HG03064 (cell line): ENCODE results near the gene ORAI3.

Experiments used
- ATAC-seq: cut with Tn5 transposase; IDR thresholded peaks from one replicate; pipeline ENCODE4 v1.9.1; 2021; ENCODE audit warnings: low read depth; ENCODE audit not compliant: unreplicated experiment

The ORAI3 gene

DNA sequence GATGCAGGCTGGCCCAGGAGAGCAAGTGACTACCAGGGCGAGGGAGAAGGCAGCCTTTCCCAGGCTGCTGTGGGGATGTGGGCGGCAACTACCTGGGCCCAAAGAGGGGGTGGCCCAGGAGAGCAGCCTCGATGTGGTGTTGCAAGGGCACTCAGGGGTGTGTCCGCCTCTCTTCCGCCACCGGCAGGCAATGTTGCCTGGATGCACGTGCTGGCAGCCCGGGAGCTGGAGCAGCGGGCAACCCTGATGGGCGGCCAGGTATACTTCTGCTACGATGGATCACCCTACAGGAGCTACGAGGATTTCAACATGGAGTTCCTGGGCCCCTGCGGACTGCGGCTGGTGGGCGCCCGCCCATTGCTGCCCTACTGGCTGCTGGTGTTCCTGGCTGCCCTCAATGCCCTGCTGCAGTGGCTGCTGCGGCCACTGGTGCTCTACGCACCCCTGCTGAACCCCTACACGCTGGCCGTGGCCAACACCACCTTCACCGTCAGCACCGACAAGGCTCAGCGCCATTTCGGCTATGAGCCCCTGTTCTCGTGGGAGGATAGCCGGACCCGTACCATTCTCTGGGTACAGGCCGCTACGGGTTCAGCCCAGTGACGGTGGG is 38.8 kb downstream of the ORAI3 start:
- ATAC-seq: no peak

DNA sequence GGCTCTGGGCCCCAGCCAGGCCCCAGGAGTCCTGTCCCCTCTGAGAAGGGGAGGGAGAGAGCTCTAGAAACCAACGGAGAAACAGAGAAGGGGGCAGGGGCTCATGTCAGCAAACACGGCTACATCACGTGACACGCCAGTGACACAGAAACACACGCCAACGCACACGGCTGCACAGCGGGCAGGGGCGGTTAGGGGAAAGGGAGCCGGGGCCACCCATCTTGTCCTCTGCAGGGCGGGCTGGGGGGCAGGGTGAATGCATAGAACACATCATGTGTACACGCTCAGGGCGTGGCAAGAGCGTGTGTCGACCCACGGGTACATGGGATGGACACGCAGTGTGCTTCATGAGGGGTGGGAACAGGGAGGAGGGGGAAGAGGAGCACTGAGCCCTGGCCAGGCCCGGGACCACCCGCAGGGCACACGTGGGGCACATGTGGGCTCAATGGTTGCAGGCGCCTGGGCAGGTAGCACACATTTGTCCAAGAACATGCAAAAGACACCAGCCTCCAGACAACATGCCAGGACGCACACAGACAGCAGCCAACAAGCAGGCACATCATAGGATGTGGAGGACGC is 40.7 kb downstream of the ORAI3 start:
- no peak for ATAC-seq

DNA sequence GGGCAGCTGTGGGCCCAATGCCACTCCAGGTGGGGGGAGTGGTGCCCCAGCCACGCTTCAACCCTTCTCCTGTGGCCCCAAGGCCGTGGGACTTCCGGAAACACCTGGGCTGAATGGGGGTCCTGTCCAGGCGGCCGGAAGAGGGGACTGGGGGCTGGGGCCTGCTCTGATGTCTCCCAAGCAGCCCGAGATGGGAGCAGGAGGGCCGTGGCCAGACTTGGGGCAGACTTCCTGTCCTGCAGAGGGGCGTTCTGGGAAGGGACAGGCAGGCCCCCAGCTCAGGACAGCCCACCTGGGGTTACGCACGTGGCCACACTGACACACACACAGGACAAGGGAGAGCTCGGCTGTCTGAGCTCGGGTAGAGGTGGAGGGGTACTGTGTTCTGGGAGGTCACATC is 41.2 kb downstream of the ORAI3 start:
- ATAC-seq: no peak

DNA sequence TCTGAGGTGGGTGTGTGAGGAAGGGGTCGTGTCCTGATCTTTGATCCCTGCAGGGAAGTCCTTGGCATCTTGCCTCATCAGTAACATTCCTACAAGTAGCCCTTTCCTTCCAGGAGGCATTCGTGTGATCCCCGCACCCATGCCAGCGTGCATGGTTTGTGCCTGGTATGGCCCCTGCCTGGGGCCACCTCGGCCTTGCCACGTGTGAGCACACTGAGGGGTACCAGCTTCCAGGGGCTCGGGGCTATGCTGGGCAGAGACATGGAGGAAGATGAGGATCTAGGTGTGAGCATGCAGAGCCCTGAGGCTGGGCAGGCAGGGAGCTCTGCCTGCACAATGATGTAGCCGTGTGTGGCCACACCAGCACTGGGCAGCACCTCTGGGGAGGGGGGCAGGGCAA is 42.2 kb downstream of the ORAI3 start:
- ATAC-seq: no peak

- no peak for ATAC-seq
Measured at GRCh38 chr16:30992276-30992780, 43.5 kb downstream of the ORAI3 start.

GRCh38 chr16:30992931-30993816 is 44.3 kb downstream of the ORAI3 start:
- no peak for ATAC-seq

- ATAC-seq: no peak
Measured at GRCh38 chr16:30995927-30996323, 47.1 kb downstream of the ORAI3 start.

GRCh38 chr16:30996324-30996984 is 47.6 kb downstream of the ORAI3 start:
- no peak for ATAC-seq

DNA sequence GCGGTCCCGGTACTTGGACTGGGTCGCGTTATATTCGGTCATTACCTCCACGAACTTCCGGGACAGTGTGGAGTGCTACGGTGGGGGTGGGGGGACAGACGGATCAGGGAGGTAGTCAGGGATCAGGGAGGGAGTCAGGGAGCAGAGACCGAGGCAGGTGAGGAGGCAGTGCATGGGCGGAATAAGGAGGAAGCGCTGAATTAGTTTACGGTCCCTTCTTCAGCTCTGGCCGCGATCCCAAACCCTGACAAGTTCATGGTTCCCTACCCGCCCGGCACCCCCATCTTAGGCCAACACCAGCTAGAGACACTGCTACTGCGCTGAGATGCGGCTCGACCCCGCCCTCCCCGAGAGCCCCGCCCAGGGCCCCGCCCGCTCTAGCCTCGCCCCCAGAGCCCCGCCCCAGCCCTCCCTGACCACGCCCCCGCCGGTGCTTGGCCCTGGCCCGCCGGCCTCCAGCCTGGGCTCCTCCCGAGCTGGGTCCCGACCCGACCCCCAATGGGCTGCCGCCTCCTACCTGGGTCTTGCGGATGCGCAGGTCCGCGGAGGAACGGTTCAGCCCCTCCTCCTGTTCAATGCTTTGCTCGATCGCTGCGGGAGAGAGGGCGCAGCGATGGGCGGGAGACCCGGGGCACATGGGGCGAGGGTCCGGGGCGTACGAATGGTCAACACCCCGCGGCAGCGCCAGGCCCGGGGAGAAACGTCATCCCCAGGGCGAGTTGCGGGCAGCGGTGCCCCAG is 48.3 kb downstream of the ORAI3 start:
- peak; percentile 69 for ATAC-seq

DNA sequence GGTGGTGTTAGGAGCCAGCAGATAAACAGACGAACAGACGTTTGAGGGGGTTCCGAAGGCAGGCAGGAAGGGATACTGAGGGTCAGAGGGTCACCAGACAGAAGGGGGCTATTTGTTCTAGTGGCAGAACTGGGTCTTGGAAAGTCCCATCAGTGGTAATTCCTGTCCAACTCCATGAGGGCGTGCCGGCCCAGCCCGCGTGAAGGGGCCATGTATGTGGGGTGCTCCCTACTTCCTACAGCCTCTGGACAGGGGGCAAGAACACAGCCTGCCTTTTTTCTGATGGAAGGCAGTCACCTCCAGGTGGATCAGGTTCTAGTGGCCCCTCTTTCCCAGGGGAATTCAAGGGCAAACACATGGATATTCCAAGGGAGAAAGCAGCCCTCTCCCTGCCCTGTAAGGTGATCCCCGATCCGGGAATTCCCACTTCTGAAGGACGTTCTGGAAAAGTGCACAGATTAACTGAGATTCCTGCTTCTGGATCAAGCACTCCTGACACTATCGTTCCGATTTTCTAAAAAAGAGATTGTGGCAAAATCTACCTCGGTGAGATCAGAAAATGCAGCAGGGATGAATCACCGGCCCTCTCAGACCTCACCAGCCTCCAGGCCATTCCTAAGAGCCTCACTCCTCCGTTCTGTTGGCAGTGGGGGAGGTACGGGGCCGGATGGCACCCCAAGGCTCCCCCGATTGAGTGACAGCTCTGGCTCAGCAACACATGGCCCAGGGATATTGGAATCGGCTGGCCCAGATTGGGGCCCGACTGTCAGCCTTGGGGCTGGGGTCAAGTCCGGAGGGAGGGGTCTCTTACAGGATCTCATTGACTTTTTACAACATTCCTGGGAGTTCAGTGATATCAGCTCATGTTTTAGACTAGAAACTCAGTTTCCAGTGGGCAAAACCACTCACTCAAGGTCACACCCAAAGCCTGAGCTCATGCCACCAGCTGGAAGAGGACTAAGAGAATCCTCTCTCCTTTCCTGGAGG is 49.1 kb downstream of the ORAI3 start:
- no peak for ATAC-seq

DNA sequence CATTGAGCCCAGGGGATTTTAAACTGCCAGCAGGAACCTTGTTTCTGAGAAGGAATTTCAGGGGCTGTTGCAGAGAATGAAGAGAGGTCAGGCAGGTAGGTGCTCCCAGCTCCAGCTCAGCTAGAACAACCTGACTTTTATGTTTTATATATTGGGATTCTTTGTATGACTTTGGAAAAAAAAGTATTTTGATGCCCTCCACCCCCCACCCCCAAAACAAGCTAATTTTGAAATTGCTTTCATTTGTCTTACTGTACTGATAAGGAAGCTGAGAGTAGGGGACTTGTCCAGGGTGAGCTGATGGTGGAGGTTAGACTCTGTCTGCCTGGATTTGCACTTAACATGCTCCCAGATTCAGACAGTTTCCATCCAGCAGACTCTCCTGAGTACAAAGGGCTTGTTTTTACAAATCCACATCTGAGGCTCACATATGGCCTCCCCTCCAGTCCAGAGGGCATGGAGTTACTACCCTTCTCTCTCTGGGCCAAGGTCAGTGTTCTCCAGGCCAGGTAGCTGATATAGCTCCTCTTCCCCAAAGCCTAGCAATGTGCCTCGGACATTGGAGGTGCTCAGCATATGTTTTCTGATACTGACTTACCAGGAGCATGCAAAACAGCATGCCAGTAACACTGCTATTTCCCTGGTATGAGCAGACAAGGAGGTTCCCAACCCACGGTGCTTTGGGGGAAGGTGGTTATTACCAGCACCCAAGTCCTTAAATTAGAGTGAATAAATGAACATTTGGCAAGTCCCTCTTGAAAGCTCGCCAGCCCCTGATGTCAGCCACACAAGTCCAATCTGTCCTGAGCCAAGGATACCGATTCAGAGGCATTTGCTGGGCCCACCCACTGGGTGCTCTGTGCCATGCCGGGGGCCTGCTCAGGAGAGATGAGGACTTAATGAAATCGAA is 50.2 kb downstream of the ORAI3 start:
- no peak for ATAC-seq

DNA sequence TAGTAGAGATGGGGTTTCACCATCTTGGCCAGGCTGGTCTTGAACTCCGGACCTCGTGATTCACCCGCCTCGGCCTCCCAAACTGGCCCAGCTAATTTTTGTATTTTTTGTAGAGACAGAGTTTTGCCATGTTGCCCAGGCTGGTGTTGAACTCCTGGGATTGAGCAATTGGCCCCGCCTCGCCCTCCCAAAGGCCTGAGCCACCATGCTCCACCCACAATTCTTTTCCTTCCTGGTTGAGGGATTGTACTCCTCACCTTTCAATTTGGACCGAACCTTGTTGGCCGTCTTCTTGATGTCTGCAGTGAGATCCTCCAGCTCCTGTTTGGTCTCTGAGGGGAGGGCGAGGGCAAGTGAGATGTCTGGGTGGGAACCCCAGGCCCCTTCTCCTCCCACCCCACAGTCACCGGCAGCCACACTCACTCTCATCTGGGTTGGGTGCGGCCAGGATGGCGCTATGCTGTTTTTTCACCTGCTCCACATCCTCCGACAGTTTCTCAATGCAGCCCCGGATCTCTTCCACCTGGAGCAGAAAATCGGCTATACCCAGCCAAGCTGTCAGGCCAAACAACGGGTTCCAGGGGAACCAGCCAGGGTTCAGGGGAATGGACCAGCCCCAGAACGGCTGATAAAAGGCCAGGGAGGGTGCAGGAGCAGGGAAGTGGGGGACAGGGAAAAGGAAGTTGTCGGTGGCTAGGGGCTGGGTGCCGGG is 52.0 kb downstream of the ORAI3 start:
- no peak for ATAC-seq

DNA sequence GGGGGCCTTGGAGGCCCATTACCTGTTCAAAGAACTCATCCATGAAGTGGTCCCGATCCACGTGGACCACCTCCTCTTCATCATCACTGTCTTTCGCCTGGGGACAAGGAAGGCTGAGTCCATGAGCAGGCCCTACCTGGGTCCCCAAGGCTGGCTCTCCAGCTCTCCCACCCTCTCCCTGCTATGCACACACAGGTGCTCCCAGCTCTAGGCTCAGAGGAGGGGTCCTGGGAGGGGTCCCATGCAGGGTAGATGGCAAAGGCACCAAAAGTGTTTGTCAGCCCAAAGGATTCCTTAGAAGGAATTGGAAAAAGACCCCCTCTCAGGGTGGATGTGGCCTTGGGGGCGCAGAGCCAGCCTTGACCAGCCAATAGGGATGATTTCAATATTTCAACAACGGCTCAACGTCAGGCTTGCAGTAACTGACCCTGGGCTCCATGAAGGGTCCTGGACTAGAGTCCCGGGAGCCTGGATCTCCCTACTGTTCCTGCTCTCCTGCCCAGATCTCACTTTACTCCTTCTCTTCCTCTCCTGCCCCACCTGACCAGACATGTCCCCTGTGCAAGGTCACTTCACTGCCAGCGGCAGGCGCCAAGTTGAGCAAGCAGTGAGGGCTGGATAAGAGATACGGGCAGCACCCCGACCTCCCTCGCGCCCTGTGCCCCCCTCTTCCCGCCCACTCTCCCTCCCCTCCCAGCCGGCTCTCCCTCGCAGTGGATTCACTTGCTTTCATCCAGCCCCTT is 52.8 kb downstream of the ORAI3 start:
- no peak for ATAC-seq

DNA sequence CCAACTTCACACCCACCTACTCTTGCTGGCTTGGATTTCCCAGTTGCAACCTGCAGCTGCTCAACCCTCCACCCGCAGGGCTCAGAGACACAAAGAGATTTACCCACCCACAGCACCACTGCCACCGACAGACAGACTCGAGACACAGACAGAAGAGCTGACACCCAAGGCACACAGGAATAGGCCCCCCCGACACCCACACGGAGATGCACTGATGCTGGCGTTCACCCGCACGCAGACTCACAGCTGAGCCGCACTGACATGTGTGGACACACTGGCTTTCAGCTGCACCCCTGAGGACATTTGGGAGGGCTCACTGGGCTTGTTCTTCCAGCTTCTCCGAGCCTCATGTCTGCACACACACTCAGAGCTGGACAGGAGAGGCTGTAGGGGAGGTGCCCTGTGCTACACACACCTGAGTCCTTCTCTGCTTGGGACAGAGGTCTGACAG is 53.4 kb downstream of the ORAI3 start:
- ATAC-seq: no peak

- ATAC-seq: no peak
Measured at GRCh38 chr16:31002862-31003341, 54.0 kb downstream of the ORAI3 start.

- no peak for ATAC-seq
Measured at GRCh38 chr16:31003744-31004143, 54.9 kb downstream of the ORAI3 start.
